ENCODE data around the gene XRCC3. TPM values are rescaled to one million over a fixed set of nuclear protein-coding genes. Genes with fewer than 3 reads are reported as not detected.
"Not testable (repeated sequence)": the region's sequence is repeated elsewhere in the genome, so short reads cannot be mapped to it uniquely, and the experiment has no call there.

XRCC3 gene
- total and polyA plus RNA-seq, 8 donors = 9.2 to 26.0 (median 17.8) TPM

DNA sequence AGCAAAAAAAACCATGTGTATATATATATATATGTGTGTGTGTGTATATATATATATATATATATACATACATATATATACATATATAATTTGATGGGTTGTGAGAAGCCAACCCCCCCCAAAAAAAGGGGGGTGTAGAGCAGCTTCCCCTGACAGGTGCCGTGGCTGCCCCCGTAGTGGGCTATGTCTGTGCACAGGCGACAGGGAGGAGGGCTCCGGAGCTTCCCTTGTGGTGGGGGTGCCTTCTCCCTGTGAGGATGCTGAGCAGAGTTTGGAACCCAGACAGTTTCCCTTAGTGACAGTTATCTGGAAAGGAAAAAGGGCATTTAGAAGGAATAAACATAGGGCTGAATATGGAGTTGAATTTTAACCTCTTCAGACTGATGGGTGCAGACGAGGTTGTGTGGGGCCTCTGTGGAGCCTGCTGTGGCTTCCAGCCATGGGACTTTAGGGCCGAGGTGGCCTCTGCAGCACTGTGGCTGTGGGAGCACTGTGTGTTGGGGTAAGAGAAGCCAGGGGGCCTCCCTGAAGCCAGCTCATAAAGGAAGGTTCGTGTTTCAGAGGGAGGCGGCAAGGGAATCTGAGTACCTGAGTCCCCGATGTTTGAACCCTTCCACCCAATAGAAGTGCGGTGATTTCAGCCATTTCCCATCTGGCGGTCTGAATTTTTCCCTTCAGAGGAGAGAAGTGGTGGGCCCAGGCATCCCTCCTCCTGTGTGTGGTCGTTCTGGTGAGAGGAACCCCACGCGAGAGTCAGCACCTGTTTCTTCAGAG is 19.8 kb downstream of the XRCC3 start:
- Histone ChIP-seq H3K36me3 (peaks cover 0 to 90% of the 10 kb centered on the region in 2 donors), H3K9me3 (no peaks in the 10 kb centered on the region), H3K27ac (no peak overlapping the region), H3K4me1 (peaks cover 2 to 42% of the 10 kb centered on the region in 2 donors), H3K27me3 (no peaks in the 10 kb centered on the region), H3K4me3 (no peak overlapping the region)
- ATAC-seq (no peak), DNase-seq (no peak)
- no peak for TF ChIP-seq CTCF (IDR thresholded peaks at IDR 0.05)
- intact Hi-C loops (cut with DNase I) = loop anchor here in 1 of 2 donors (10.0 kb wide), 1 partner anchor 121 kb away; no protein-coding TSS in a partner anchor

DNA sequence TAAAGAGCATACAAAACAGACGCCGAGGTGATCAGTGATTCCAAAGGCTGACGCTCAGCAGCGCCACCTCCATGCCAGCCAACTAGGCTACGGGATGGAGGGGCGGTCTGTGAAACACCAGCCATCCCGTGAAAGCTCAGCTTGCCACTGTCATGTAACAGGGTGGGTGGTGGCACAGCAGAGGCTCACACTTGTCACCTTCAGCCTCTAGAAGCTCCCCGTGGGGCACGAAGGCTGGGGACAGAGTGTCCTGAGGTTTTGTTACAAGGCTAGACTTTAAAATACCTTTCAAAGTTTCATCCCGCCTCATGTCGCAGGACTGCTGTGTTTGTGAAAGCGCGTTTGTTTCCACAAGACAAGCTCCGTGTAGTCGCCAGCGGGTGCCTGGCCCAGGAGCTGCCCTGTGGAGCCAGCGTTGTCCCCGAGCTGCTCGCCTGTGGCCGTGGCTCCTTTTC is 20.7 kb downstream of the XRCC3 start:
- intact Hi-C loops (cut with DNase I) = loop anchor here in 1 of 2 donors (10.0 kb wide), 1 partner anchor 120 kb away; no protein-coding TSS in a partner anchor
- H3K27me3 ChIP-seq = no peaks in the 10 kb centered on the region
- H3K36me3 ChIP-seq = peaks cover 0 to 86% of the 10 kb centered on the region in 2 donors
- H3K27ac ChIP-seq = no peak overlapping the region
- TF ChIP-seq CTCF (IDR thresholded peaks at IDR 0.05) = no peak
- no peak overlapping the region for H3K4me3 ChIP-seq
- H3K9me3 ChIP-seq = no peaks in the 10 kb centered on the region
- H3K4me1 ChIP-seq = peaks cover 2 to 42% of the 10 kb centered on the region in 2 donors
- no peak for DNase-seq
- no peak for ATAC-seq

DNA sequence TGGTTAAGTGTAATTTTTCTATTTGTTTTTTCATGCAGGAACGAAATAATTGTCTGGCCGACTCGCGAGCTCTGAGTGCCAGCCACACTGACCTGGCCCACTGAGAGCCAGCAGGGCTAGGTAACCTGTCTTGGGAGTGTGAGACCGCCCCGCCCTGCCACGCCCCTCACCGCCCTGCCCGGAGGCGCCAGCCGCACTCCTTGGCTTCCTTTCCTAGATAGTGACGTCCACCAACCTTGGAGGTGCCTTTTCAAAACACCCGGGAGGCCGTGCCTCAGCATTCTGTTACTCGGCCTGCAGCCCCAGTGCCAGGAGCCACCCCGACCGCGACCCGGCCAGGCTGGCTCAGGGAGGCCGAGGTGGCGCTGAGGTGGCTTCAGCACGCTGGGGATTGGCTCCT is 21.7 kb downstream of the XRCC3 start:
- intact Hi-C loops (cut with DNase I) = loop anchor here in 1 of 2 donors (10.0 kb wide), 1 partner anchor 119 kb away; no protein-coding TSS in a partner anchor
- H3K4me3 ChIP-seq = no peak overlapping the region
- no peaks in the 10 kb centered on the region for H3K9me3 ChIP-seq
- H3K4me1 ChIP-seq = peaks cover 2 to 36% of the 10 kb centered on the region in 2 donors
- ATAC-seq = peak; percentile 91
- TF ChIP-seq CTCF (IDR thresholded peaks at IDR 0.05) = no peak
- no peak overlapping the region for H3K27ac ChIP-seq
- DNase-seq = peak in 2 of 4 donors; percentile 83
- peaks cover 0 to 86% of the 10 kb centered on the region in 2 donors for H3K36me3 ChIP-seq
- H3K27me3 ChIP-seq = no peaks in the 10 kb centered on the region

DNA sequence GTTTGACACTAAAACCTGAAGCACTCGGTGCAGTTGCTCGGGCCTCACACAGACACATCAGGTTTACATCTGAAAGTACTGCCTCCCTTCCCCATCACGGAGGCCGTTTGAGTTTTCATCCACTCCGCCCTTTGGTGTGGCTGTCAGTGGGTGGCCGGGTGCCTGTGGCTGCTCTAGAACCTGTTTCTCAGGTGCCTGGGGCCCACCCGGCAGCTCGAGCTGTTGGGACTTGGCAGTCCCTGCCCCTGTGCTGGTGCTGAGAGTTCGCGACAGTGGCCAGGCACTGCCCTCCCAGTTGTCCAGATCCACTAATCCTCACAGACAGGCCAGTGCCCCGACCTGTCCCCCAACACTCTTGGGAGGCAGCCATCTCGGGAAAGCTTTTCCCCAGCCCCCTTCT is 22.4 kb downstream of the XRCC3 start:
- Histone ChIP-seq H3K4me3 (no peak overlapping the region), H3K36me3 (peaks cover 0 to 86% of the 10 kb centered on the region in 2 donors), H3K9me3 (no peaks in the 10 kb centered on the region), H3K4me1 (peaks cover 2 to 29% of the 10 kb centered on the region in 2 donors), H3K27me3 (no peaks in the 10 kb centered on the region), H3K27ac (no peak overlapping the region)
- DNase-seq (peak in 1 of 4 donors; percentile 77), ATAC-seq (no peak)
- intact Hi-C loops (cut with DNase I) = loop anchor here in 1 of 2 donors (10.0 kb wide), 1 partner anchor 118 kb away; no protein-coding TSS in a partner anchor
- TF ChIP-seq CTCF (IDR thresholded peaks at IDR 0.05) = no peak

DNA sequence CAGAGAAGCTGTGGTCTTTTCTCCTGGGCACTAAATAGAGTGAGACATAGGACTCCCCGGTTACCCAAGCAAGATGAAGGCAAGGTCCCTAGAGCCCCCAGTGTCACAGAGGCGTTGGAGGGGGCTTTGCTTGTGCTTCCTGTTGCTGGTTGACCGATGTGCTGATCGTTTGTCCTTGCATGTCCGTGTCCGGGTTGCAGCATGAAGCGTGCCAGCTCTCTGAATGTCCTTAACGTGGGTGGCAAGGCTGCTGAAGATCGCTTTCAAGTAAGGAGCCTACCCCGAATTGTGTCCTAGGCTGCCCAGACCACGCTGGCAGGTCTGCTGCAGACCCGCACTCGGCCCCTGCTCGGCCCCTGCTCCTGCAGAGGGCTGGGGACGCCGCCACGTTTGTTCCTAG is 23.1 kb downstream of the XRCC3 start:
- TF ChIP-seq CTCF (IDR thresholded peaks at IDR 0.05) = no peak
- H3K36me3 ChIP-seq = peaks cover 0 to 86% of the 10 kb centered on the region in 2 donors
- H3K27me3 ChIP-seq = no peaks in the 10 kb centered on the region
- H3K27ac ChIP-seq = no peak overlapping the region
- no peaks in the 10 kb centered on the region for H3K9me3 ChIP-seq
- intact Hi-C loops (cut with DNase I) = loop anchor here in 1 of 2 donors (10.0 kb wide), 1 partner anchor 117 kb away; no protein-coding TSS in a partner anchor
- H3K4me1 ChIP-seq = peaks cover 2 to 22% of the 10 kb centered on the region in 2 donors
- ATAC-seq (no peak), DNase-seq (no peak)
- no peak overlapping the region for H3K4me3 ChIP-seq

- peaks cover 2 to 17% of the 10 kb centered on the region in 2 donors for H3K4me1 ChIP-seq
- DNase-seq, H3K4me3 ChIP-seq, H3K9me3 ChIP-seq, H3K27ac ChIP-seq, ATAC-seq, H3K27me3 ChIP-seq: not testable (repeated sequence)
- intact Hi-C loops (cut with DNase I) = loop anchor here in 1 of 2 donors (10.0 kb wide), 1 partner anchor 117 kb away; no protein-coding TSS in a partner anchor
- peaks cover 0 to 88% of the 10 kb centered on the region in 2 donors for H3K36me3 ChIP-seq
These were observed 23.6 kb downstream of the XRCC3 start for GRCh38 chr14:103691655-103692054.

Measured in left lung (tissue), 10 donors.